Spleen (tissue), 7 donors: ENCODE measurements around the gene ADAMTS6.

Experiments
- POLR2A ChIP-seq, 3 donors: fragments of 450-650 bp; IDR thresholded peaks; one replicate each; pipeline ENCODE4 v1.5.1; 2017; ENCODE audit warnings: antibody characterized with exemption in 3 of 3, mild to moderate bottlenecking in 1 of 3
- TF ChIP-seq, protein P1 (sequence below), 11 experiments: fragments of 200-600 bp in 7 of 11; fragments of 450-650 bp in 4 of 11; sonication (generic) in 4 of 11; IDR thresholded peaks in 8 of 11; conservative IDR thresholded peaks in 3 of 11; 1 replicate in 7 of 11; 2 replicates in 4 of 11; pipeline versions ENCODE4 v1.4.0 to v1.8.0; 2016 to 2021; ENCODE audit warnings: antibody characterized with exemption in 11 of 11, inconsistent platforms in 4 of 11, mild to moderate bottlenecking in 1 of 11
- donor health status: DM: no; HTN: no; CAD: no; lungs with moderate emphysema.
- donor health status: DM: no; HTN: no; CAD: no.
- donor health status: DM: no; HTN: no; CAD: no.

DNA sequence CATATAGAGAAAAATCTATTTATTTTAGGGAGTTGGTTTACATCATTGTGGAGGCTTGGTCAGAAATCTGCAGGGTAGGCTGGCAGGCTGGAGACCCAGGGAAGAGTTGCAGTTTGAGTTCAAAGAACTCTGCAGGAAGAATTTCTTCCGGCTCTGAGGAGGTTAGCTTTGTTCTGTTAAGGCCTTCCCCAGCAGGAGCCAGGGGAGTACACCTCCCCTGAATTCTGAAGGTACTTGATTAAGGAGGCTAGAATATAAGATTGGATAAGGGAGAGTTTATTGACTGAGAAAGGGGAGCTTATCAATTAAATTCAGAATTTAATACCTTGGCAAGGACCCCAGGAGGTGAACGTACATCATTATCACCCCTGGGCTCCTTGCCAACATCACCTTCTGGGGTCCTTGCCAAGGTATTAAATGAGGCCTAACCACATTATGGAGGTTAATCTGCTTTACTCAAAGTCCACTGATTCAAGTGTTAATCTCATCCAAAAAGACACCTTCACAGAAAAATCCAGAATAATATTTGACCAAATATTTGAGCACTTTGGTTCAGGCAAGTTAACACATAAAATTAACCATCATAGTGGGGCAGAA, 361.3 kb downstream of the ADAMTS6 start:
- TF ChIP-seq, protein P1, sequence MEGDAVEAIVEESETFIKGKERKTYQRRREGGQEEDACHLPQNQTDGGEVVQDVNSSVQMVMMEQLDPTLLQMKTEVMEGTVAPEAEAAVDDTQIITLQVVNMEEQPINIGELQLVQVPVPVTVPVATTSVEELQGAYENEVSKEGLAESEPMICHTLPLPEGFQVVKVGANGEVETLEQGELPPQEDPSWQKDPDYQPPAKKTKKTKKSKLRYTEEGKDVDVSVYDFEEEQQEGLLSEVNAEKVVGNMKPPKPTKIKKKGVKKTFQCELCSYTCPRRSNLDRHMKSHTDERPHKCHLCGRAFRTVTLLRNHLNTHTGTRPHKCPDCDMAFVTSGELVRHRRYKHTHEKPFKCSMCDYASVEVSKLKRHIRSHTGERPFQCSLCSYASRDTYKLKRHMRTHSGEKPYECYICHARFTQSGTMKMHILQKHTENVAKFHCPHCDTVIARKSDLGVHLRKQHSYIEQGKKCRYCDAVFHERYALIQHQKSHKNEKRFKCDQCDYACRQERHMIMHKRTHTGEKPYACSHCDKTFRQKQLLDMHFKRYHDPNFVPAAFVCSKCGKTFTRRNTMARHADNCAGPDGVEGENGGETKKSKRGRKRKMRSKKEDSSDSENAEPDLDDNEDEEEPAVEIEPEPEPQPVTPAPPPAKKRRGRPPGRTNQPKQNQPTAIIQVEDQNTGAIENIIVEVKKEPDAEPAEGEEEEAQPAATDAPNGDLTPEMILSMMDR (IDR thresholded peaks at IDR 0.05 in 8 of 11, conservative IDR thresholded peaks at IDR 0.05 in 3 of 11) = no peak
- TF ChIP-seq POLR2A (IDR thresholded peaks at IDR 0.05) = no peak
